ENCODE results near the gene PGAM5.

GRCh38 chr12:132669166-132669879 is 41.3 kb upstream of the PGAM5 start:
- TF ChIP-seq CTCF (IDR thresholded peaks at IDR 0.05): no peak
- TF ChIP-seq EP300 (IDR thresholded peaks at IDR 0.05; ENCODE audit: low read depth): no peak
- TF ChIP-seq POLR2A (IDR thresholded peaks at IDR 0.05): no peak

Measured in transverse colon (tissue), 3 donors.